Naive thymus-derived CD8-positive, alpha-beta T cell (primary cell): ENCODE results near the gene SMAD3. TPM values are rescaled to one million over a fixed set of nuclear protein-coding genes. Genes with fewer than 3 reads are reported as not detected.

Experiments used
- ATAC-seq, 2 donors: fragments of 150-1000 bp; cut with Tn5 transposase in 1 of 2; sonication (Bioruptor Pico), chemical (Tn5 transposase) in 1 of 2; 1 replicate in 1 of 2; 2 replicates in 1 of 2; pipeline ENCODE4 v1.10.0; 2021; ENCODE audit warnings: mild to moderate bottlenecking in 2 of 2, moderate library complexity in 2 of 2
- POLR2A ChIA-PET: fragments of 350-600 bp; sonication (Branson Sonifier 250); formaldehyde crosslinking; loops from one replicate; lab custom pipeline; 2021; ENCODE audit warnings: antibody characterized with exemption; lab: Charles Lee
- DNase-seq, 10 donors: peaks; one replicate each; pipeline versions ENCODE4 v3.0.0 to v3.0.0-alpha.2; 2020 to 2022
- H3K27ac Mint-ChIP-seq, 10 donors: one replicate each; pipeline ENCODE4 v1.8.0; 2020 to 2022; ENCODE audit warnings: mild to moderate bottlenecking in 10 of 10, mixed read lengths in 10 of 10, moderate library complexity in 4 of 10, inconsistent platforms in 1 of 10
- H3K27me3 Mint-ChIP-seq, 5 donors: one replicate each; pipeline ENCODE4 v1.8.0; 2021 to 2022; ENCODE audit warnings: mixed read lengths in 5 of 5
- H3K36me3 Mint-ChIP-seq, 3 donors: one replicate each; pipeline ENCODE4 v1.8.0; 2020 to 2022; ENCODE audit warnings: mixed read lengths in 3 of 3, mild to moderate bottlenecking in 2 of 3, inconsistent platforms in 1 of 3
- H3K4me1 Mint-ChIP-seq, 4 donors: one replicate each; pipeline ENCODE4 v1.8.0; 2021 to 2022; ENCODE audit warnings: mixed read lengths in 4 of 4
- H3K4me3 Mint-ChIP-seq, 10 donors: one replicate each; pipeline ENCODE4 v1.8.0; 2020 to 2022; ENCODE audit warnings: mild to moderate bottlenecking in 10 of 10, mixed read lengths in 10 of 10, moderate library complexity in 6 of 10, inconsistent platforms in 1 of 10
- H3K9me3 Mint-ChIP-seq, 9 donors: one replicate each; pipeline ENCODE4 v1.8.0; 2020 to 2022; ENCODE audit warnings: mixed read lengths in 9 of 9, mild to moderate bottlenecking in 3 of 9, inconsistent platforms in 1 of 9, moderate library complexity in 1 of 9
- polyA plus RNA-seq, 3 donors: library from polyadenylated mRNA; unstranded; fragments of 300-500 nt; fragmentation: Illumina TruSeq; gene quantifications; one replicate each; pipeline ENCODE4 v1.2.3, GENCODE V29; 2021
- total RNA-seq, 8 experiments: library from RNA in 2 of 8; stranded (reverse) in 2 of 8; gene quantifications; one replicate each; pipeline ENCODE4 v1.2.3 and lab custom pipeline; 2021 to 2026

SMAD3 gene
- total and polyA plus RNA-seq, 5 experiments from 2014 or later: 0.57 to 55.4 (median 4.2) TPM

GRCh38 chr15:67207555-67208207 lies 142.3 kb downstream of the SMAD3 start:
- DNase-seq: no peak
- peaks cover 6 to 70% (median 26%) of the 10 kb centered on the region in 3 donors for H3K36me3 Mint-ChIP-seq
- no peak overlapping the region for H3K27ac Mint-ChIP-seq
- H3K9me3 Mint-ChIP-seq: no peaks in the 10 kb centered on the region
- no peaks in the 10 kb centered on the region for H3K4me1 Mint-ChIP-seq
- no peak overlapping the region for H3K4me3 Mint-ChIP-seq
- POLR2A ChIA-PET: no interaction called here
- no peak for ATAC-seq
- no peaks in the 10 kb centered on the region for H3K27me3 Mint-ChIP-seq

DNA sequence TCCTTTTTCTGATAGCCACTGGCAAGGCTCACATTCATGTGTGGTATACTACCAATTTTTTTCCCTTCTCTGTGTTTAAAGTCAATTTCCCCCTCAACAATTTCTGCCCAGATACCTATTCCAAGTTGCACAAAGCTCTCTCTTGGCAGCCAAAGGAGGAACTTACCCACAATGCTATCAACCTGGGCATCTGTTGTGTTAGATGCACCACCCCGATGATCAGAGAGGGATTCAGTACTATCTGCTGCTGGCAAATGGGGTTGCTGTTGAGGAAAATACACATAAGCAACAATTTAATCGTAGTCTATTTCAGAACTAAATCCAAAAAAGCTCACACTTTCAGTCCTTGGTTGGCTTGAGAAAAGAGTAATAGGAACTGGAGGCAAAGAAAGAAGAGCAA lies 143.0 kb downstream of the SMAD3 start:
- DNase-seq: no peak
- H3K27ac Mint-ChIP-seq: peak overlapping the region in 2 of 10 donors; percentile 31 to 43
- peaks cover 6 to 65% (median 24%) of the 10 kb centered on the region in 3 donors for H3K36me3 Mint-ChIP-seq
- ATAC-seq: no peak
- H3K9me3 Mint-ChIP-seq: no peaks in the 10 kb centered on the region
- H3K4me3 Mint-ChIP-seq: no peak overlapping the region
- H3K4me1 Mint-ChIP-seq: no peaks in the 10 kb centered on the region
- POLR2A ChIA-PET: no interaction called here
- H3K27me3 Mint-ChIP-seq: no peaks in the 10 kb centered on the region

DNA sequence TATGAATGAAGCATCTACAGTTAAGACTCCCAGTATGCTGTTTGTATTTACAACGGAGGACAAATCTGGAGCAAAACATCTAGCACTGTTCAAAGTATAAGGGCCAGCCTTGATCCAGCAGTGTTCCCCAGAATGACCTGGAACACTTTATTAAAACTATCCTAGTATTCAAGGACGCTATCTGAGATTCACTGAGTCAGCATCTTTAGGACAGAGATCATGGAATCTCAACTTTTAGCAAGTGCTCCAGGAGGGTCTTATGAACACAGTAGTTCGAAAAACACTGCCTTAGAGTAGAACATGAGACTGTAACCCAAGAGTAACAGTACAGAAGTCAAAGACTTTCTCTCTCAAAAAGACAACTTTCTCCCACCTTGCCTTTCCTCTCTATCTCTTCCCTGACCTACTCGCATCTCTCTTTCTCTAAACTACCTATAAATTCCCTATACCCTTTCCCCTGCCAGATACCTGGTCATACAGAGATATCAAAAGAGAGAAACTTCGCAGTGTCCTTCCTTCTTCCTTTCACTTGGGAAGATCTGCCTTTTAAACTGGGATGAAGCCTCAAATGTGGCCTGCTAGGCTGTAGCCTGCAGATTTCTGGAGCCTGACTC lies 145.3 kb downstream of the SMAD3 start:
- peaks cover 0 to 51% (median 19%) of the 10 kb centered on the region in 3 donors for H3K36me3 Mint-ChIP-seq
- no peaks in the 10 kb centered on the region for H3K27me3 Mint-ChIP-seq
- DNase-seq (no peak), ATAC-seq (no peak)
- POLR2A ChIA-PET: no interaction called here
- peak overlapping the region in 1 of 10 donors; percentile 2 for H3K27ac Mint-ChIP-seq
- peaks cover 0 to 2% (median 0%) of the 10 kb centered on the region in 4 donors for H3K4me1 Mint-ChIP-seq
- H3K4me3 Mint-ChIP-seq: no peak overlapping the region
- H3K9me3 Mint-ChIP-seq: no peaks in the 10 kb centered on the region

- DNase-seq (no peak), ATAC-seq (no peak)
- Mint-ChIP-seq H3K27ac (no peak overlapping the region), H3K9me3 (no peaks in the 10 kb centered on the region), H3K27me3 (no peaks in the 10 kb centered on the region), H3K4me1 (peaks cover 0 to 2% (median 0%) of the 10 kb centered on the region in 4 donors), H3K4me3 (no peak overlapping the region), H3K36me3 (peaks cover 2 to 45% (median 23%) of the 10 kb centered on the region in 3 donors)
- POLR2A ChIA-PET: no interaction called here
These were observed 147.4 kb downstream of the SMAD3 start for GRCh38 chr15:67212684-67213367.

GRCh38 chr15:67215102-67215501 lies 149.7 kb downstream of the SMAD3 start:
- POLR2A ChIA-PET: no interaction called here
- Mint-ChIP-seq H3K4me3 (no peak overlapping the region), H3K36me3 (peaks cover 7 to 47% (median 29%) of the 10 kb centered on the region in 3 donors), H3K27ac (peak overlapping the region in 1 of 10 donors; percentile 5), H3K9me3 (no peaks in the 10 kb centered on the region), H3K27me3 (no peaks in the 10 kb centered on the region), H3K4me1 (peaks cover 0 to 2% (median 0%) of the 10 kb centered on the region in 4 donors)
- DNase-seq (no peak), ATAC-seq (no peak)

DNA sequence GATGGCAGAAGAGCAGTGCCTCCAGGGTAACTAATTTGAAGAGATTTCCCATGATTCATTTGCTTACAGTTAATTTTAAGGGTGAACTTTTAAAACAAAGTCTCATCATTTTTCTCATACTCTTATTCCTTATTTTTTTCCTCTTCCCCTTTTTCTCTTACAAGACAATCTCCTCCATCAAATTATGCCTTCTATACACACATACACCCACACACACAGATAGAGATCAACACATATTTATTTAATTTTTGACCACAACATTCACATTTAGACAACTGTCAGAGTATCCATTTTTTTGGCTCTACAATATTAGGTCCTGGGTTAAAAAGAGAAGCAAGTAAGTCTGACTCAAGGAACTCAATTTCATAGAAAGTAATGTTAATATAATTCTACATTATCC lies 151.5 kb downstream of the SMAD3 start:
- no peak for DNase-seq
- H3K27ac Mint-ChIP-seq: peak overlapping the region in 1 of 10 donors; percentile 14
- H3K4me3 Mint-ChIP-seq: no peak overlapping the region
- POLR2A ChIA-PET: no interaction called here
- no peaks in the 10 kb centered on the region for H3K27me3 Mint-ChIP-seq
- no peaks in the 10 kb centered on the region for H3K9me3 Mint-ChIP-seq
- peaks cover 0 to 2% (median 0%) of the 10 kb centered on the region in 4 donors for H3K4me1 Mint-ChIP-seq
- H3K36me3 Mint-ChIP-seq: peaks cover 7 to 46% (median 35%) of the 10 kb centered on the region in 3 donors
- no peak for ATAC-seq

DNA sequence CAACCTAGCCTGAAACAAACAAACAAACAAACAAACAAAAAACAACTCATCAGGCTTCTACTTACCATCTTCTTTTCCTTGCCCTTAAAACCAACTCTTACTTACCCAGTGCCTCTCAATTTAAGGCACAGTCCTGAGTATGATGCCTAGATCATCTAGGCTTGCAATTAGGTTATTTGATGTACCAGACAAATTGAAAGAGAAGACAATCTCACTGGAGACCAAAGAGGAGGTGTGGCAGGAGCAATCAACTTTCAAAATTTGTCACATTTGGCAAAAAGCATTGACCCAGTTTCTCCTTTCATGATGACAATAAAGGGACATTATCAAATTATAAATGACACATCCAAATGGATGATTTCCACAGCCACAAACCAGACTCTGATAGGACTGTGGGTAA lies 153.0 kb downstream of the SMAD3 start:
- peak overlapping the region in 1 of 10 donors; percentile 32 for H3K27ac Mint-ChIP-seq
- H3K4me1 Mint-ChIP-seq: peaks cover 0 to 2% (median 0%) of the 10 kb centered on the region in 4 donors
- POLR2A ChIA-PET: no interaction called here
- H3K4me3 Mint-ChIP-seq: no peak overlapping the region
- DNase-seq (no peak), ATAC-seq (no peak)
- H3K27me3 Mint-ChIP-seq: no peaks in the 10 kb centered on the region
- H3K9me3 Mint-ChIP-seq: no peaks in the 10 kb centered on the region
- H3K36me3 Mint-ChIP-seq: peaks cover 7 to 42% (median 35%) of the 10 kb centered on the region in 3 donors

DNA sequence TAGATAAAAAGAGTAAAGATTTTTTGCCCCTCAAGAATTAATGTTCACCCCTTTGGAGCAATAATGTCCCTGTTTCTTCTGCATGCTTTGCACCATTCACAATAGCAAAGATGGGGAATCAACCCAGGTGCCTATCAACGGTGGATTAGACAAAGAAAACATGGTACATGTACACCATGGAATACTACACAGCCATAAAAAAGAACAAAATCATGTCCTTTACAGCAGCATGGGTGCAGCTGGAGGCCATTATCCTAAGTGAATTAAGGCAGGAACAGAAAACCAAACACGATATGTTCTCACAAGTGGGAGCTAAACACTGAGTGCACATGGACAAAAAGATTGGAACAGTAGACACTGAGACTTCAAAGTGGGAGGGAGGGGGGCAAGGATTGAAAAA lies 153.9 kb downstream of the SMAD3 start:
- peaks cover 0 to 2% (median 0%) of the 10 kb centered on the region in 4 donors for H3K4me1 Mint-ChIP-seq
- ATAC-seq: no peak
- POLR2A ChIA-PET: no interaction called here
- no peak for DNase-seq
- no peak overlapping the region for H3K27ac Mint-ChIP-seq
- H3K4me3 Mint-ChIP-seq: no peak overlapping the region
- H3K36me3 Mint-ChIP-seq: peaks cover 7 to 42% (median 35%) of the 10 kb centered on the region in 3 donors
- H3K27me3 Mint-ChIP-seq: no peaks in the 10 kb centered on the region
- H3K9me3 Mint-ChIP-seq: no peaks in the 10 kb centered on the region

DNA sequence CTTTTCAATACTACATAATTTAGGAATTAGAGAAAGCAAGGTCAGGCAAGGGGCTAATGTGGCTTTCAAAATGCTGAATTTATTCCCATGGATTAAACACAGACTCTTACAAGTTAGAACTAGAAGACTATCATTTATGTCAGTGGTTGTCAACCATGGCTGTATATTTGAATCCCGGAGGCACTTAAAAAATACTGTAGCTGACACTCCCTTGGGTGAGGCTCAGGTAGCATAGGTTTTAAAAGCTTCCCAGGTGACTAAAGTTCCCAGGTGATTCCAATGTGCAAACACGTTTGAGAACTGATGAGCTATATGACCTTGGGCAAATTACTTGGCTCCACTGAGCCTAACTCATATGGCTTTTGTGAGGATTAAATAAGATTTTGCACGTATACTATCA lies 159.5 kb downstream of the SMAD3 start:
- Mint-ChIP-seq H3K27me3 (no peaks in the 10 kb centered on the region), H3K4me1 (peaks cover 6 to 15% (median 11%) of the 10 kb centered on the region in 4 donors), H3K4me3 (no peak overlapping the region), H3K36me3 (peaks cover 0 to 48% (median 25%) of the 10 kb centered on the region in 3 donors), H3K9me3 (no peaks in the 10 kb centered on the region), H3K27ac (no peak overlapping the region)
- DNase-seq: no peak
- POLR2A ChIA-PET: no interaction called here
- ATAC-seq: no peak

- Mint-ChIP-seq H3K27me3 (no peaks in the 10 kb centered on the region), H3K36me3 (peaks cover 0 to 49% (median 24%) of the 10 kb centered on the region in 3 donors), H3K4me1 (peaks cover 6 to 15% (median 11%) of the 10 kb centered on the region in 4 donors), H3K4me3 (no peak overlapping the region), H3K27ac (no peak overlapping the region), H3K9me3 (no peaks in the 10 kb centered on the region)
- DNase-seq (no peak), ATAC-seq (no peak)
- POLR2A ChIA-PET: no interaction called here
These were observed 159.9 kb downstream of the SMAD3 start for GRCh38 chr15:67225336-67225735.

- H3K27me3 Mint-ChIP-seq: no peaks in the 10 kb centered on the region
- H3K9me3 Mint-ChIP-seq: no peaks in the 10 kb centered on the region
- peaks cover 9 to 15% (median 12%) of the 10 kb centered on the region in 4 donors for H3K4me1 Mint-ChIP-seq
- no peak overlapping the region for H3K4me3 Mint-ChIP-seq
- no peak overlapping the region for H3K27ac Mint-ChIP-seq
- DNase-seq (no peak), ATAC-seq (no peak)
- POLR2A ChIA-PET: no interaction called here
- peaks cover 6 to 65% (median 37%) of the 10 kb centered on the region in 3 donors for H3K36me3 Mint-ChIP-seq
These were observed 162.0 kb downstream of the SMAD3 start for GRCh38 chr15:67227431-67227830.

DNA sequence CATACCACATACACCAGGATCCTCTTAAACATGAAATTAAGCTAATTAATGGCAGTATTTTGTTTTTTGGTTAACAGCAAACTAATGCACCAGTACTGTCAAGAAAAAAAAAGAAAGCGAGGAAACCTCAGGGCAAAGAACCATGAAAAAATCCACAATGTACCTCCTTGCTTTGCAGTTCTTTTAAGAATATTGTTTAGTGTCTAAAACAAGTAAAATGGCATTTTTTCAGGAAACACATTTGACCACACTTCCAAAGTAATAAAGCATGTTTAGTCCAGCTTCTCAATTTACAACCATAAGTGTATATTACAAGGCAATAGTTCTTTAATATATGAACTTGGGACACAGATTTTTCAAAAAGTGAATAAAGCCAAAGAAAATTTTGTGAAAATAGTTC lies 162.4 kb downstream of the SMAD3 start:
- POLR2A ChIA-PET: no interaction called here
- ATAC-seq (no peak), DNase-seq (no peak)
- Mint-ChIP-seq H3K9me3 (no peaks in the 10 kb centered on the region), H3K27me3 (no peaks in the 10 kb centered on the region), H3K36me3 (peaks cover 6 to 69% (median 41%) of the 10 kb centered on the region in 3 donors), H3K27ac (no peak overlapping the region), H3K4me1 (peaks cover 9 to 15% (median 12%) of the 10 kb centered on the region in 4 donors), H3K4me3 (no peak overlapping the region)

GRCh38 chr15:67228286-67228685 lies 162.9 kb downstream of the SMAD3 start:
- no peak for DNase-seq
- Mint-ChIP-seq H3K4me3 (peak overlapping the region in 1 of 10 donors; percentile 20), H3K36me3 (peaks cover 9 to 74% (median 46%) of the 10 kb centered on the region in 3 donors), H3K27ac (peak overlapping the region in 1 of 10 donors; percentile 12), H3K4me1 (peaks cover 9 to 15% (median 12%) of the 10 kb centered on the region in 4 donors), H3K9me3 (no peaks in the 10 kb centered on the region), H3K27me3 (no peaks in the 10 kb centered on the region)
- POLR2A ChIA-PET: no interaction called here
- no peak for ATAC-seq
